Tibial nerve (tissue), 4 donors: ENCODE results near the gene PDILT. TPM values are rescaled to one million over a fixed set of nuclear protein-coding genes. Genes with fewer than 3 reads are reported as not detected.

Source experiments
- DNase-seq, 2 donors: peaks; one replicate each; pipeline ENCODE4 v3.0.0-alpha.2; 2019; ENCODE audit warnings: low spot score in 2 of 2
- H3K27ac ChIP-seq, 4 donors: fragments of 200-600 bp; sonication (generic) in 3 of 4; one replicate each; pipeline ENCODE4 v1.5.1; 2017 to 2019; ENCODE audit warnings: mild to moderate bottlenecking in 1 of 4
- H3K27me3 ChIP-seq, 2 donors: fragments of 200-600 bp; sonication (generic) in 1 of 2; one replicate each; pipeline versions ENCODE4 v1.5.1 to v1.6.0; 2017 to 2019
- H3K36me3 ChIP-seq, 3 donors: fragments of 200-600 bp; sonication (generic); one replicate each; pipeline ENCODE4 v1.5.1; 2018 to 2019
- H3K4me1 ChIP-seq, 4 donors: fragments of 200-600 bp; sonication (generic) in 3 of 4; one replicate each; pipeline ENCODE4 v1.5.1; 2017 to 2019
- H3K4me3 ChIP-seq, 4 donors: fragments of 200-600 bp; sonication (generic) in 3 of 4; one replicate each; pipeline ENCODE4 v1.5.1; 2017 to 2019; ENCODE audit warnings: mild to moderate bottlenecking in 1 of 4, moderate library complexity in 1 of 4
- H3K9me3 ChIP-seq, 4 donors: fragments of 200-600 bp; sonication (generic) in 3 of 4; one replicate each; pipeline ENCODE4 v1.5.1; 2017 to 2019
- EP300 ChIP-seq, 2 donors: sonication (generic); formaldehyde crosslinking; IDR thresholded peaks; one replicate each; pipeline ENCODE4 v1.6.1; 2017; ENCODE audit warnings: antibody characterized with exemption in 2 of 2, mild to moderate bottlenecking in 1 of 2
- POLR2A ChIP-seq, 2 donors: fragments of 450-650 bp; IDR thresholded peaks; one replicate each; pipeline ENCODE4 v1.6.1; 2017; ENCODE audit warnings: antibody characterized with exemption in 2 of 2, mild to moderate bottlenecking in 2 of 2, moderate library complexity in 2 of 2
- WGBS, 2 donors: methylation state at CpG; one replicate each; pipeline ENCODE4 v1.1.5; 2018; 5-methylcytosine and 5-hydroxymethylcytosine counted together
- total RNA-seq, 4 donors: library from RNA; depleted of rRNA; stranded (reverse); fragments of >200 nt; gene quantifications; one replicate each; pipeline ENCODE4 v1.1.0, GENCODE V29; 2016
- TF ChIP-seq, protein P1 (sequence below), 5 experiments: fragments of 200-600 bp in 3 of 5; fragments of 450-650 bp in 2 of 5; sonication (generic) in 3 of 5; IDR thresholded peaks; one replicate each; pipeline ENCODE4 v1.5.1; 2016 to 2019; ENCODE audit warnings: antibody characterized with exemption in 5 of 5, mild to moderate bottlenecking in 3 of 5, moderate library complexity in 2 of 5

PDILT gene
- total RNA-seq, 4 donors from 2014 or later, result not detected

DNA sequence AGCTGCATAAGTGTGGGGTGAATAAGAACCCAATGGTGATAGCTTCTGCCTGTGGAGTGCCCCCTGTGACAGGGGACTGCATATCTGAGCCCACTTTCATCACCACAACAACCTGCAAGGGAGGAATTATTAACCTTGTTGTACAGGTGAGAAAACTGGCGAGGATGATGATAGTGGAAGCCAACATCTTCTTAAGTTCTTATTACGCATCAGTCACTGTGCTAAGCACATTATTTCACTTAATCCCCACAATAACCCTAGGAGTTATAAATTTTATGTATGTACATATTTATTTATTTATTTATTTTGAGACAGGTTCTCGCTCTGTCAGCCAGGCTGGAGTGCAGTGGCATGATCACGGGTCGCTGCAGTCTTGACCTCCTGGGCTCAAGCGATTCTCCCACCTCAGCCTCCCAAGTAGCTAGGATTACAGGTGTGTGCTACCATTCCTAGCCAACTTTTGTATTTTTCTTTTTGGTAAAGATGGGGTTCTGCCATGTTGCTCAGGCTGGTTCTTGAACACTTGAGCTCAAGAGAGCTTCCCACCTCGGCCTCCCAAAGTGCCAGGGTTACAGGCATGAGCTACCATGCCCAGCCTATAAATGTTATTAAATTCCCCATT is 7.6 kb downstream of the PDILT start:
- no peaks in the 10 kb centered on the region for H3K36me3 ChIP-seq
- H3K27me3 ChIP-seq, result no peaks in the 10 kb centered on the region
- WGBS, 2 donors, result 91 to 97% methylated on average over 7 of the region's 7 CpGs
- H3K9me3 ChIP-seq, result no peaks in the 10 kb centered on the region
- no peak overlapping the region for H3K4me3 ChIP-seq
- TF ChIP-seq EP300 (IDR thresholded peaks at IDR 0.05) (no peak), POLR2A (IDR thresholded peaks at IDR 0.05) (no peak)
- TF ChIP-seq, protein P1, sequence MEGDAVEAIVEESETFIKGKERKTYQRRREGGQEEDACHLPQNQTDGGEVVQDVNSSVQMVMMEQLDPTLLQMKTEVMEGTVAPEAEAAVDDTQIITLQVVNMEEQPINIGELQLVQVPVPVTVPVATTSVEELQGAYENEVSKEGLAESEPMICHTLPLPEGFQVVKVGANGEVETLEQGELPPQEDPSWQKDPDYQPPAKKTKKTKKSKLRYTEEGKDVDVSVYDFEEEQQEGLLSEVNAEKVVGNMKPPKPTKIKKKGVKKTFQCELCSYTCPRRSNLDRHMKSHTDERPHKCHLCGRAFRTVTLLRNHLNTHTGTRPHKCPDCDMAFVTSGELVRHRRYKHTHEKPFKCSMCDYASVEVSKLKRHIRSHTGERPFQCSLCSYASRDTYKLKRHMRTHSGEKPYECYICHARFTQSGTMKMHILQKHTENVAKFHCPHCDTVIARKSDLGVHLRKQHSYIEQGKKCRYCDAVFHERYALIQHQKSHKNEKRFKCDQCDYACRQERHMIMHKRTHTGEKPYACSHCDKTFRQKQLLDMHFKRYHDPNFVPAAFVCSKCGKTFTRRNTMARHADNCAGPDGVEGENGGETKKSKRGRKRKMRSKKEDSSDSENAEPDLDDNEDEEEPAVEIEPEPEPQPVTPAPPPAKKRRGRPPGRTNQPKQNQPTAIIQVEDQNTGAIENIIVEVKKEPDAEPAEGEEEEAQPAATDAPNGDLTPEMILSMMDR (IDR thresholded peaks at IDR 0.05), result no peak
- H3K4me1 ChIP-seq, result no peaks in the 10 kb centered on the region
- H3K27ac ChIP-seq, result no peak overlapping the region
- no peak for DNase-seq

DNA sequence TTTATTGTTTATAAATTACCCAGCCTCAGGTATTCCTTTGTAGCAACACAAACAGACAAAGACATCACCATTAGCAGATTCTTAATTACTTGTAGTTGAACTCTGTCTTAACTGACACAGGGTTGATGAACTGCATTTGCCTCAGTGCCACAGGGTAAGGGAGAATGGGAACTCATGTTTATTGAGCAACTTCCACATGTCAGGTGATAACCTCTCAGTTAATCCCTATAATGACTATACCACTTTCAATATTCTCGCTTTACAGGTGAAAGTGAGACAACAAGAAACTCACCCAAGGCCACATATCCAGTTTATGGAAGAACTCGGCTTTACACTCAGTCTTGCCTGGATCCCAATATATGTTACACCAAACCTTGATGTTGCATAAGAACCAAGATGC is 8.6 kb downstream of the PDILT start:
- WGBS, 2 donors, result 73 to 94% methylated on average over 2 of the region's 2 CpGs
- no peak overlapping the region for H3K4me3 ChIP-seq
- no peaks in the 10 kb centered on the region for H3K9me3 ChIP-seq
- no peaks in the 10 kb centered on the region for H3K36me3 ChIP-seq
- DNase-seq, result no peak
- no peak for TF ChIP-seq EP300 (IDR thresholded peaks at IDR 0.05)
- TF ChIP-seq, protein P1 (IDR thresholded peaks at IDR 0.05), result no peak
- no peak for TF ChIP-seq POLR2A (IDR thresholded peaks at IDR 0.05)
- no peaks in the 10 kb centered on the region for H3K4me1 ChIP-seq
- no peaks in the 10 kb centered on the region for H3K27me3 ChIP-seq
- H3K27ac ChIP-seq, result no peak overlapping the region

DNA sequence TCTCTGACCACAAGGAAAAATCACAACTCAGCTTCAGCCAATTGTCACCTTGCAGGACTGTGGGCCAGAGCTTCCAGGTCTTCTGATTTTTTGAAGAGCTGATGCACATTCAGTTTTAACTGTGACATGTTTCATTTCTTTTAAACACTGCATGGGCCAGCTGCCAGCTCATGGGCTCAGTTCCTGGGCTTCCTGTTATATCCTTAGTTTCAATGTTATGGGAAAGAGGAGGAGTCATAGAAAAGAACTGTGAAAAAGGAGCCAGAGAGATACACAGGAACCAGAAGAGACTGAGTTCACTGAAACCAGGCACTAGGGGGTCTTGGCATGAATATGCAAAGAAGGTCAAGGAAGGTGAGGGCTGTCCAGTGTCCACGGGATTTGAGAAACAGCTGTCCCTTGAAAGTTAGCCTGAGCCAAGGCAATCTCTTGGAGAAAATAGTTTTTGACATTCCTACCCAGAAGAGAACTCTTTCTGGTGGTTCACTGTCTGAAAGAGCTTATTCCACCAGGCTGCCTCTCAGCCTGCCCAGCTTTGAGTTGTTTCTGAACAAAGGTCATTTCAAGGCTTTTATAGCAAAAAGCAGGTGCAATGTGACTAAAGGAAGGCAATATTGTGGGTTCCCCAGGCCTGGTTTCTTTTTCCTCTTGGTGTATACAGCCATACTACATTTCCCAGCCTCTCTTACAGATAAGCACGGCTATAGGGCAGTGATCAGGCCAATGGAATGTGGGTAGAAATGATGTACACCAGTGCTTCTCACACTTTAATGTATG is 10.5 kb downstream of the PDILT start:
- H3K9me3 ChIP-seq, result no peaks in the 10 kb centered on the region
- no peaks in the 10 kb centered on the region for H3K36me3 ChIP-seq
- no peak for DNase-seq
- H3K4me3 ChIP-seq, result no peak overlapping the region
- WGBS, 2 donors, result 46 to 50% methylated on average over 2 of the region's 2 CpGs
- H3K27ac ChIP-seq, result peak overlapping the region in 1 of 4 donors; percentile 11
- H3K4me1 ChIP-seq, result no peaks in the 10 kb centered on the region
- TF ChIP-seq, protein P1 (IDR thresholded peaks at IDR 0.05), result no peak
- TF ChIP-seq POLR2A (IDR thresholded peaks at IDR 0.05), result no peak
- TF ChIP-seq EP300 (IDR thresholded peaks at IDR 0.05), result no peak
- no peaks in the 10 kb centered on the region for H3K27me3 ChIP-seq

DNA sequence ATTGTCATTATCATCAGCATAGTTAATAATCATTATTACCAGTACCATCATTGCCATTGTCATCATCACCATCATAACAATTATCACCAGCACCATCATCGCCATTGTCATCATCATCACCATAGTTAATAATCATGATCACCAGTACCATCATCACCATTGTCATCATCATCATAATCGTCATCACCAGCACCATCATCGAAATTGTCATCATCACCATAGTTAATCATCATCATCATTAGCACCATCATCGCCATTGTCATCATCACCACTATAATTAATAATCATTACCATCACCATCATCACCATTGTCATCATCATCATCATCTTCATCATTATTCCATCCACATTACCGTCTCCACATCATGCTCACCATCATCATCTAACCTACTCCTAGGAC is 13.5 kb downstream of the PDILT start:
- WGBS, 2 donors, result 86 to 93% methylated on average over 5 of the region's 5 CpGs
- no peak overlapping the region for H3K27ac ChIP-seq
- H3K4me3 ChIP-seq, result no peak overlapping the region
- TF ChIP-seq EP300 (IDR thresholded peaks at IDR 0.05) (no peak), POLR2A (IDR thresholded peaks at IDR 0.05) (no peak)
- TF ChIP-seq, protein P1 (IDR thresholded peaks at IDR 0.05), result no peak
- no peak for DNase-seq
- peaks cover 0 to 7% (median under 1%) of the 10 kb centered on the region in 4 donors for H3K4me1 ChIP-seq
- no peaks in the 10 kb centered on the region for H3K27me3 ChIP-seq
- H3K36me3 ChIP-seq, result no peaks in the 10 kb centered on the region
- no peaks in the 10 kb centered on the region for H3K9me3 ChIP-seq

DNA sequence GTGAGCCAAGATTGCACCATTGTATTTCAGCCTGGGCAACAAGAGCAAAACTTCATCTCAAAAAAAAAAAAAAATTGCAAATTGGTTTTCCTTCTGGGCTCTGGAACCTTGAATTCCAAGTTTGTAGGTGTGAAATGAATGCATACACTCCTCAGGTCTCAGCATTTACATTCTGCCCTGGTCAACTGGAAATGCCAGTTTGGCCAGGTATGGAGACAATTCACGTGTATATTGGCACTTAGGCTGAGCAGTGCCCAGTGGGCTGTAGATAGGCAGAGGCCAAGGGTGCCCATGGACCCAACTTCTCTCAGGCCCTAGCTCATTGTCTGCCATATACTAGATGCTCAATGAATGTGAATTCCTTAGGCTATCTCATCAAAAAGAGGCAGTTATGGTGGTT is 15.7 kb downstream of the PDILT start:
- no peak overlapping the region for H3K27ac ChIP-seq
- H3K4me3 ChIP-seq, result no peak overlapping the region
- 75% methylated on average over 1 of the region's 1 CpG for WGBS, 2 donors
- no peaks in the 10 kb centered on the region for H3K27me3 ChIP-seq
- H3K4me1 ChIP-seq, result peaks cover 0 to 14% (median 3%) of the 10 kb centered on the region in 4 donors
- no peaks in the 10 kb centered on the region for H3K36me3 ChIP-seq
- H3K9me3 ChIP-seq, result no peaks in the 10 kb centered on the region
- TF ChIP-seq, protein P1 (IDR thresholded peaks at IDR 0.05), result no peak
- no peak for TF ChIP-seq EP300 (IDR thresholded peaks at IDR 0.05)
- TF ChIP-seq POLR2A (IDR thresholded peaks at IDR 0.05), result no peak
- DNase-seq, result no peak
